ENCODE data around the gene ZNF689.

Gene ZNF689

GRCh38 chr16:30606004-30606403 is 4.2 kb downstream of the ZNF689 start:
- no peak for DNase-seq (ENCODE audit: extremely low read depth, low read depth)

GRCh38 chr16:30605158-30605557 is 5.0 kb downstream of the ZNF689 start:
- H3K4me3 ChIP-seq (replicated peaks; ENCODE audit: low read depth, low read length) = no peak overlapping the region
- DNase-seq (ENCODE audit: extremely low read depth, low read depth) = no peak
- TF ChIP-seq, protein P1, sequence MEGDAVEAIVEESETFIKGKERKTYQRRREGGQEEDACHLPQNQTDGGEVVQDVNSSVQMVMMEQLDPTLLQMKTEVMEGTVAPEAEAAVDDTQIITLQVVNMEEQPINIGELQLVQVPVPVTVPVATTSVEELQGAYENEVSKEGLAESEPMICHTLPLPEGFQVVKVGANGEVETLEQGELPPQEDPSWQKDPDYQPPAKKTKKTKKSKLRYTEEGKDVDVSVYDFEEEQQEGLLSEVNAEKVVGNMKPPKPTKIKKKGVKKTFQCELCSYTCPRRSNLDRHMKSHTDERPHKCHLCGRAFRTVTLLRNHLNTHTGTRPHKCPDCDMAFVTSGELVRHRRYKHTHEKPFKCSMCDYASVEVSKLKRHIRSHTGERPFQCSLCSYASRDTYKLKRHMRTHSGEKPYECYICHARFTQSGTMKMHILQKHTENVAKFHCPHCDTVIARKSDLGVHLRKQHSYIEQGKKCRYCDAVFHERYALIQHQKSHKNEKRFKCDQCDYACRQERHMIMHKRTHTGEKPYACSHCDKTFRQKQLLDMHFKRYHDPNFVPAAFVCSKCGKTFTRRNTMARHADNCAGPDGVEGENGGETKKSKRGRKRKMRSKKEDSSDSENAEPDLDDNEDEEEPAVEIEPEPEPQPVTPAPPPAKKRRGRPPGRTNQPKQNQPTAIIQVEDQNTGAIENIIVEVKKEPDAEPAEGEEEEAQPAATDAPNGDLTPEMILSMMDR (IDR thresholded peaks at IDR 0.05; ENCODE audit: low read depth, low read length, missing control alignments) = no peak

More at GRCh38 chr16:30606004-30606403, 4.2 kb downstream of the ZNF689 start:
- H3K4me3 ChIP-seq (replicated peaks; ENCODE audit: low read depth, low read length) = no peak overlapping the region
- TF ChIP-seq, protein P1 (IDR thresholded peaks at IDR 0.05; ENCODE audit: low read depth, low read length, missing control alignments) = no peak

DNA sequence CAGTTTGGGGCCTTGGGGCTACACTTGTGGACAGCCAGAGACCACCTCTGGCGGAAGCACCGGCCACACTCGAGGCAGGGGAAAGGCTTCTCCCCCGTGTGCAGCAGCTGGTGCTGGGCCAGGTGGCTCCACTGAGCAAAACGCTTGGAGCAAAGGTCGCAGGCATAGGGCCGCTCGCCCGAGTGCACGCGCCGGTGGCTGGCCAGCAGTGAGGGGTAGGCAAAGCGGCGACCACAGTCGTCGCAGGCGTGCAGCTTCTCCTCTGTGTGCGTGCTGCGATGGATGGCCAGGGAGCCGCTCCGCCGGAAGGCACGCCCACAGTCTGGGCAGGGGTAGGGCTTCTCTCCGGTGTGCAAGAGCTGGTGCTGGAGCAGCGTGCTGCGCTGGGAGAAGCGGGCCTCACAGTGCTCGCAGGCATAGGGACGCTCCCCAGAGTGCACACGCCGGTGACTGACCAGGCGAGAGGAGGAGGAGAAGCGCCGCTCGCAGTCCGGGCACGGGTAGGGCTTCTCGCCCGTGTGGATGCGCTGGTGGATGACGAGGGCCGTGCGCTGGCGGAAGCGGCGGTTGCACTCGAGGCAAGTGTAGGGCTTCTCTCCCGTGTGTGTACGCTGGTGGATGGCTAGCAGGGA is 5.8 kb downstream of the ZNF689 start:
- no peak overlapping the region for H3K4me3 ChIP-seq (replicated peaks; ENCODE audit: low read depth, low read length)
- no peak for DNase-seq (ENCODE audit: extremely low read depth, low read depth)
- TF ChIP-seq, protein P1 (IDR thresholded peaks at IDR 0.05; ENCODE audit: low read depth, low read length, missing control alignments) = no peak

GRCh38 chr16:30603945-30604315 is 6.3 kb downstream of the ZNF689 start:
- DNase-seq (ENCODE audit: extremely low read depth, low read depth) = no peak
- no peak overlapping the region for H3K4me3 ChIP-seq (replicated peaks; ENCODE audit: low read depth, low read length)
- TF ChIP-seq, protein P1 (IDR thresholded peaks at IDR 0.05; ENCODE audit: low read depth, low read length, missing control alignments) = no peak

DNA sequence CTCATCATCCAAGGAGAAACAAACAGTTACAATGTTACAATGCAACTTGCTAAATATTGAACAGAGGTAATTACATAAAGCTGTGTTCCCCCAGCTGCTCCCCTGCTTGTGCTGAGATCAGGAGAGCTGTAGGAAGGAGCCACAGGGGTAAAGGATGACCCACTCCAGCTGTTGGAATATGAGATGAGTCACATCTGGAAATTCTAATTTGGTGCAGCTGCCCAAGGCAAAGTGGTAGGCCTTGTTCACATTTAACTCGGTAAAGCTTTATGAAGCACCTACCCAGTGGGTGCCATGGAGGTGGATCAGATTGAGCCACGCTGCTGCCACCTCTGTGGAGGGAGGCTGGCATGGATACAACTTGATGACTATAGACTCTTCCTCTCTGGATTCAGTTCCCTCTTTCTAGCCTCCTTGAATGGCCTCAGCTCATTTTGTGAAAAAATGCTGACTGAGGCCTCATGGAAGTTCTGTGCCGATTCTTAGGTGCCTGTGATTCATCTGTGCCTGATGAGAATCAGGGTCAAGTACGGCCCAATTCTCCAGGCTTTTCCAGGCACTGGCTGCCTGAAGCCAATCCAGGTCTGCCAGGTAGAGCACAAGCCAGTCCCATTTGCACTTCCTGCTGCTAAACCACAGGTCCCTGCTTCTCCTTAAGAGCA is 7.4 kb downstream of the ZNF689 start:
- H3K4me3 ChIP-seq (replicated peaks; ENCODE audit: low read depth, low read length) = no peak overlapping the region
- peak; percentile 60 for DNase-seq (ENCODE audit: extremely low read depth, low read depth)
- TF ChIP-seq, protein P1 (IDR thresholded peaks at IDR 0.05; ENCODE audit: low read depth, low read length, missing control alignments) = no peak

- DNase-seq (ENCODE audit: extremely low read depth, low read depth) = no peak
- TF ChIP-seq, protein P1 (IDR thresholded peaks at IDR 0.05; ENCODE audit: low read depth, low read length, missing control alignments) = no peak
- H3K4me3 ChIP-seq (replicated peaks; ENCODE audit: low read depth, low read length) = no peak overlapping the region
These were observed 8.2 kb downstream of the ZNF689 start for GRCh38 chr16:30601966-30602365.
